ENCODE data around the gene TMF1.
A peak's percentile ranks its signal among the peaks of the same experiment; 100 is the strongest.

TMF1 gene

GRCh38 chr3:69012800-69013252 is 39.3 kb downstream of the TMF1 start:
- H3K27ac Mint-ChIP-seq = peak overlapping the region; percentile 71
- H3K9me3 Mint-ChIP-seq = no peaks in the 10 kb centered on the region
- no peak for DNase-seq
- H3K36me3 Mint-ChIP-seq (ENCODE audit: low read depth) = peaks cover 52% of the 10 kb centered on the region
- peak overlapping the region; percentile 78 for H3K4me3 Mint-ChIP-seq
- no peaks in the 10 kb centered on the region for H3K27me3 Mint-ChIP-seq
- H3K4me1 Mint-ChIP-seq (ENCODE audit: low read depth) = peaks cover 35% of the 10 kb centered on the region

GRCh38 chr3:69012100-69012799 is 39.9 kb downstream of the TMF1 start:
- Mint-ChIP-seq H3K4me1 (ENCODE audit: low read depth) (peaks cover 35% of the 10 kb centered on the region), H3K36me3 (ENCODE audit: low read depth) (peaks cover 47% of the 10 kb centered on the region), H3K4me3 (peak overlapping the region; percentile 78), H3K27me3 (no peaks in the 10 kb centered on the region), H3K9me3 (no peaks in the 10 kb centered on the region), H3K27ac (peak overlapping the region; percentile 71)
- DNase-seq = no peak

GRCh38 chr3:69011096-69011730 is 40.9 kb downstream of the TMF1 start:
- no peak for DNase-seq
- Mint-ChIP-seq H3K9me3 (no peaks in the 10 kb centered on the region), H3K4me3 (no peak overlapping the region), H3K4me1 (ENCODE audit: low read depth) (peaks cover 35% of the 10 kb centered on the region), H3K27me3 (no peaks in the 10 kb centered on the region), H3K27ac (peak overlapping the region; percentile 14), H3K36me3 (ENCODE audit: low read depth) (peaks cover 49% of the 10 kb centered on the region)

- peaks cover 29% of the 10 kb centered on the region for H3K4me1 Mint-ChIP-seq (ENCODE audit: low read depth)
- H3K9me3 Mint-ChIP-seq = no peaks in the 10 kb centered on the region
- no peak overlapping the region for H3K4me3 Mint-ChIP-seq
- no peak for DNase-seq
- no peak overlapping the region for H3K27ac Mint-ChIP-seq
- no peaks in the 10 kb centered on the region for H3K27me3 Mint-ChIP-seq
- H3K36me3 Mint-ChIP-seq (ENCODE audit: low read depth) = peaks cover 61% of the 10 kb centered on the region
Measured at GRCh38 chr3:69009559-69010410, 42.3 kb downstream of the TMF1 start.

- Mint-ChIP-seq H3K9me3 (no peaks in the 10 kb centered on the region), H3K4me3 (no peak overlapping the region), H3K27ac (no peak overlapping the region), H3K36me3 (ENCODE audit: low read depth) (peaks cover 66% of the 10 kb centered on the region), H3K27me3 (no peaks in the 10 kb centered on the region), H3K4me1 (ENCODE audit: low read depth) (peaks cover 21% of the 10 kb centered on the region)
- DNase-seq = no peak
Measured at GRCh38 chr3:69008980-69009379, 43.2 kb downstream of the TMF1 start.

GRCh38 chr3:69005791-69006482 is 46.2 kb downstream of the TMF1 start:
- Mint-ChIP-seq H3K4me3 (no peak overlapping the region), H3K27ac (no peak overlapping the region), H3K4me1 (ENCODE audit: low read depth) (peaks cover 5% of the 10 kb centered on the region), H3K9me3 (no peaks in the 10 kb centered on the region), H3K36me3 (ENCODE audit: low read depth) (peaks cover 79% of the 10 kb centered on the region), H3K27me3 (no peaks in the 10 kb centered on the region)
- DNase-seq = no peak

GRCh38 chr3:69005071-69005790 is 46.9 kb downstream of the TMF1 start:
- no peak overlapping the region for H3K4me3 Mint-ChIP-seq
- H3K27ac Mint-ChIP-seq = no peak overlapping the region
- DNase-seq = no peak
- no peaks in the 10 kb centered on the region for H3K9me3 Mint-ChIP-seq
- H3K36me3 Mint-ChIP-seq (ENCODE audit: low read depth) = peaks cover 77% of the 10 kb centered on the region
- peaks cover 3% of the 10 kb centered on the region for H3K4me1 Mint-ChIP-seq (ENCODE audit: low read depth)
- no peaks in the 10 kb centered on the region for H3K27me3 Mint-ChIP-seq

- Mint-ChIP-seq H3K4me3 (no peak overlapping the region), H3K27me3 (no peaks in the 10 kb centered on the region), H3K4me1 (ENCODE audit: low read depth) (no peaks in the 10 kb centered on the region), H3K9me3 (no peaks in the 10 kb centered on the region), H3K36me3 (ENCODE audit: low read depth) (peaks cover 82% of the 10 kb centered on the region), H3K27ac (no peak overlapping the region)
- DNase-seq = no peak
Measured at GRCh38 chr3:69004138-69004537, 48.0 kb downstream of the TMF1 start.

GRCh38 chr3:68999605-69000004 is 52.5 kb downstream of the TMF1 start:
- no peak for DNase-seq
- Mint-ChIP-seq H3K4me3 (no peak overlapping the region), H3K27me3 (no peaks in the 10 kb centered on the region), H3K4me1 (ENCODE audit: low read depth) (peaks cover 17% of the 10 kb centered on the region), H3K27ac (peak overlapping the region; percentile 19), H3K36me3 (ENCODE audit: low read depth) (peaks cover 87% of the 10 kb centered on the region), H3K9me3 (no peaks in the 10 kb centered on the region)

- Mint-ChIP-seq H3K27me3 (no peaks in the 10 kb centered on the region), H3K4me1 (ENCODE audit: low read depth) (peaks cover 17% of the 10 kb centered on the region), H3K4me3 (no peak overlapping the region), H3K9me3 (no peaks in the 10 kb centered on the region), H3K36me3 (ENCODE audit: low read depth) (peaks cover 87% of the 10 kb centered on the region), H3K27ac (no peak overlapping the region)
- DNase-seq = no peak
Measured at GRCh38 chr3:68999158-68999557, 53.0 kb downstream of the TMF1 start.

GRCh38 chr3:68997887-68998286 is 54.2 kb downstream of the TMF1 start:
- H3K27ac Mint-ChIP-seq = peak overlapping the region; percentile 83
- no peaks in the 10 kb centered on the region for H3K27me3 Mint-ChIP-seq
- H3K4me1 Mint-ChIP-seq (ENCODE audit: low read depth) = peaks cover 17% of the 10 kb centered on the region
- no peaks in the 10 kb centered on the region for H3K9me3 Mint-ChIP-seq
- no peak overlapping the region for H3K4me3 Mint-ChIP-seq
- peaks cover 87% of the 10 kb centered on the region for H3K36me3 Mint-ChIP-seq (ENCODE audit: low read depth)
- no peak for DNase-seq

- no peak overlapping the region for H3K4me3 Mint-ChIP-seq
- H3K27ac Mint-ChIP-seq = no peak overlapping the region
- no peak for DNase-seq
- no peaks in the 10 kb centered on the region for H3K9me3 Mint-ChIP-seq
- H3K36me3 Mint-ChIP-seq (ENCODE audit: low read depth) = peaks cover 90% of the 10 kb centered on the region
- peaks cover 17% of the 10 kb centered on the region for H3K4me1 Mint-ChIP-seq (ENCODE audit: low read depth)
- H3K27me3 Mint-ChIP-seq = no peaks in the 10 kb centered on the region
Measured at GRCh38 chr3:68996356-68996995, 55.7 kb downstream of the TMF1 start.

- peaks cover 87% of the 10 kb centered on the region for H3K36me3 Mint-ChIP-seq (ENCODE audit: low read depth)
- no peak overlapping the region for H3K27ac Mint-ChIP-seq
- DNase-seq = no peak
- H3K4me1 Mint-ChIP-seq (ENCODE audit: low read depth) = peaks cover 15% of the 10 kb centered on the region
- H3K4me3 Mint-ChIP-seq = no peak overlapping the region
- H3K27me3 Mint-ChIP-seq = no peaks in the 10 kb centered on the region
- no peaks in the 10 kb centered on the region for H3K9me3 Mint-ChIP-seq
Measured at GRCh38 chr3:68988740-68989139, 63.4 kb downstream of the TMF1 start.

Measured in activated T-cell treated with anti-CD3 and anti-CD28 coated beads, Interleukin-2, amount 50 U/mL, for 24 hours (primary cell).